ENCODE measurements around the gene ZIC3.

Gene ZIC3

DNA sequence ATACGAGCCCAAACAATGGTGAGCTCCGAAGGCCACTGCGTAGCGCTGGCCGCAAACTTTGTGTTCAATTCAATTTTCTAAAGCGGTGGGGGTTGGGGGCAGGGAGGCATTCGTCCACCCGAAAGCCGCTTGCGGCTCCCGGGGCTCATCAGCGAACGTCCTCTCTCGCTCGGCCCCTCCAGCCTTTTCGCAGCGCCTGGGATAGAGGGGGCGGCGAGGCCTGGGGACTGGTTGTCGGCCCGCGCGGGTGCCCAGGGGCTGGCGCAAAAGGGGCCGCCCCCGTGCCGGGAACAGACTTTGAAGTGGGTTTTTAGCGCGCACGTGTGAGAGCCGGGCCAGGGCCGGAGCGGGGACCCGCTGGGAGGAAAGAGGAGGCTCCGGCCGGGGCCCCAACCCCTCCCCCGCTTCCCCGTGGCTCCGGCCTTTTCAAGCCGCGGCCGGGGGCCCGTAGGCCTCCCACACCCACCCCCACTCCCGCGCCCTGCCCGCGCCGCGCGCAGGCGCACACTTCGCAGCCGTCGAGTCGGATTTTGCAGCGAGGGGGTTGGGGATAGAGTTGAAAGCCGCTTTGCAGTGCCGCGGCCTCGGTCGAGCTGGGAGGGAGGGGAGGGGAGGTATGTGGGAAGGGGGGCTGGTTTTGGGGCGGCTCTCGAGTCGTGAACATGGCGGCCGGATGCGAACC, 8.3 kb downstream of the ZIC3 start:
- DNase-seq: no peak

DNA sequence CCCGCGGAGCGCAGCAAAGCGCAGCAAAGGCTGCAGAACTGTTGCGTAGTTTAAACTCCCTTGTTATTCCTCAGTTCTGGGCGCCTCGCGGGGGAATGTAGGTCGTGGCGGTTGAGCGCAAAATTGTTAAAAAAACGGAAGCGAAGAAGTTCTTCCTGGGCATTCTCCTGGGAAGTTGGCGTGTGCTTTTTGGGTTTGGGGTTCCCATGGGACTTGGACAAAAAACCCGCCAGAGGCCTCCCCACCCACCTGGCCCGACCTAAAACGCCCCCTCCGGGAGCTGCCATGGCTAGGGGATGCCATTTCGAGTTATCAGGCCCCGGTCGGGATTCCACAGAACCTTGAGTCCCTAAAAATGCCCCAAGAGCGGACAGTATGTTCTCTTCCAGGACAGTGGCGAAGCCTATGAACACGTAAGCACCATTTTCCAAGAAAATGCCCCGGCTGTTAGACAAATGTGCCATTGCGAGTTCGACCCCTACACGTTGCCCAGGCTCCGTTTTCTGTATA, 8.9 kb downstream of the ZIC3 start:
- DNase-seq: no peak

DNA sequence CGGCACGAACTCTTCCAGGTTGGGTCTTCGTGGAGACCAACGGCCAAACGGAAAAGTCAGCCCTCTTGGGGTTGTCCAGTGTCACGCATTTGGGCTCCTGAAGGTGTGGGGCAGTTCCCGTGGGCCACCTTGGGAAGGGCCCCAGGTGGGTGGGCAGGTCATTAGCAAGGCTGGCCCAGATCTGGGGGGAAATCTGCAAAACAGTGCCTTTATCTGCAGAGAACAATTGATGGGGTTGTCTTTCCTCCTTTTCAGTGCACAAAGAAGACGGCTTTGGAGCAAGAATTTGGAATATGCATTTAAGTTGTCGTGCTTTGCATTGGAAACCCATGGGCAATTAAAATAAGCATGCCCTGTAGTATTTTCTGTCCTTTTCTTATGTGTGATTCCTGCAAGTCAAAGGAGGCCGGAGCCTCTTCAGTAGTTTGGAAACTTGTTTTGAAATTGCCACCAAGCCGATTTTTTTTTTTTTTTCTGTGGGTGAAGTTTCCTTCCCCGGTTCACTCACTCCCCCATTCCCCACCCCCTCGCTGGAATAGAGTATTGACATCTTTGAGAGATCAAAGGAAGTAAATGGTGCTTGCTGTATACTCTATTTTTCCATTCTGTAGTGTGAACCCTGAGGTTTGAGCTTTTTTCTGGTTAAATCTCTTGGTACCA, 9.8 kb downstream of the ZIC3 start:
- DNase-seq: no peak

DNA sequence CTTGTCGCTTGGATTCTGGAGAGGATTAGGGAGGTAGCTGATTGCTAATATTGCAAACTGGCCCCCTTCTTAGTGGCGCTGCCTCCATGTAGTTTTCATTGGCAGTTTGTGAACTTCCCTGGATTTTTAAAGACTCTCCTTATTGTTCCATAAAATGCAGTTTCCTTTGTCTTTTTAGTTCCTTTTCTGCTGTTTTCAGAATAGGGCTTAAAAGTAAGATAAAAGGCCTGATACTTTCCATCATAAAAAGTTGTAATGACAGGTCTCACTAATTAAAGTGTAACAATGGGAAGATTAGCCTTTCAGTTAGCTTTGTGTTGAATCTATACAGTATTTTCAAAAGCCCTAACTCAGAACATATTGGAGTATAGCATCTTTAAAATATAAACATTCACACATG, 21.2 kb downstream of the ZIC3 start:
- no peak for DNase-seq

DNA sequence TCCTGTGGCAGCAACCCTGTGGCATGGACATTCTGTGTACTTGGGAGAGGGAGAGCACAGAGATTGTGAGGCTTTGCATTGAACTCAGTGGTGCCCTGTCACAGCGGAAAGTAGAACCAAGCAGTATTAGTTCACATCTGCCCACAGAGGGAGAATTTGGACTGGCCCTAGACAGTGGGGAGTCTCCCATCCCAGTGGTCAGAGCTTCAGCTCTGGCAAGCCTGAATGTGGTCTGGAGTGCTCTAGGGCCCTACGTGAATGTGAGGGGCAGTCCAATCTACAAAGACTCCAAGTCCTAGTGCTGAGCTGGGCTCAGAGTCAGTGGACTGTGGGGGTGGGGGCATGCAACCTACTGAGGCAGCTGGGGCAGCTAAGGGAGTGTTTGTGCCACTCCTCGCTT, 34.8 kb downstream of the ZIC3 start:
- DNase-seq: no peak
